ENCODE results near the gene TNFAIP8. TPM values are rescaled to one million over a fixed set of nuclear protein-coding genes. Genes with fewer than 3 reads are reported as not detected.
A peak's percentile ranks its signal among the peaks of the same experiment; 100 is the strongest.

Gene TNFAIP8
- total and polyA plus RNA-seq, 10 of the 15 experiments (the other 5 are each of a cell fraction or from before 2014, with no cell fraction given) = 124 to 324 (median 177) TPM

DNA sequence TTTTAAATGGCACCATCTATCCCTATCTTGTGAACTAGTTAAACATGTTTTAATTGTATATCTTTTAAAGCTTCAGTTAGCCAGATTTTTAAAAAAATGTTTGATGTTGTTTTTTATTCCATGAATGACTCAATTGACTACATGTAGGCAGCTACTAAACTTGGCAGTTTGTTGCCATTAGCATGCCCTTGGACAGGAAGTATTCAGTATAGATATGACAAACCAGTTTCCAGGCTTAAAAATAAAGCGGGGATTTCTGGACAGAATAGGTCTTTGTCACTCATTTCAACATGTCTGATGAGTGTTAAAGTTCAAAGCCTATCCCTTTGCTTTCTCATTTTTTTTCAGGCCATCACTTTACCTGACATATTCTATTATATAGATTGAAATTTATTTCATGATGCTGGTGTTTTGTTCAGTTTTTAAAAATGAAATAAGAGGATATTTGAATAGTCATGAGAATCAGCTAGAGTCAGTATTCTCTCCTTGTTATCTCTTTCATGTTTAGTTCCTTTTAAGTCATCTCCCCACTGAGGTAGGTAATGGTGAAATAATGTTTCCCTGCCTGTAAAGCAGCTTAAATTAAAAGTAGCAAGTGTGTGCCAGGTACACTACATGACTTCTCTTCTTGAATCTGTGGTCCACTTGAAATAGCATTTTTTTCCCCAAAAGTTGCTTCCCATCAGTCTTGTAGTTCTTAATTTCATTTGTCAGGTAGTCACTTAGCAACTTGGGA lies 11.9 kb downstream of the TNFAIP8 start (continued):
- TF ChIP-seq NFXL1 (IDR thresholded peaks at IDR 0.05; ENCODE audit: borderline replicate concordance) = no peak
- TF ChIP-seq, protein P1, sequence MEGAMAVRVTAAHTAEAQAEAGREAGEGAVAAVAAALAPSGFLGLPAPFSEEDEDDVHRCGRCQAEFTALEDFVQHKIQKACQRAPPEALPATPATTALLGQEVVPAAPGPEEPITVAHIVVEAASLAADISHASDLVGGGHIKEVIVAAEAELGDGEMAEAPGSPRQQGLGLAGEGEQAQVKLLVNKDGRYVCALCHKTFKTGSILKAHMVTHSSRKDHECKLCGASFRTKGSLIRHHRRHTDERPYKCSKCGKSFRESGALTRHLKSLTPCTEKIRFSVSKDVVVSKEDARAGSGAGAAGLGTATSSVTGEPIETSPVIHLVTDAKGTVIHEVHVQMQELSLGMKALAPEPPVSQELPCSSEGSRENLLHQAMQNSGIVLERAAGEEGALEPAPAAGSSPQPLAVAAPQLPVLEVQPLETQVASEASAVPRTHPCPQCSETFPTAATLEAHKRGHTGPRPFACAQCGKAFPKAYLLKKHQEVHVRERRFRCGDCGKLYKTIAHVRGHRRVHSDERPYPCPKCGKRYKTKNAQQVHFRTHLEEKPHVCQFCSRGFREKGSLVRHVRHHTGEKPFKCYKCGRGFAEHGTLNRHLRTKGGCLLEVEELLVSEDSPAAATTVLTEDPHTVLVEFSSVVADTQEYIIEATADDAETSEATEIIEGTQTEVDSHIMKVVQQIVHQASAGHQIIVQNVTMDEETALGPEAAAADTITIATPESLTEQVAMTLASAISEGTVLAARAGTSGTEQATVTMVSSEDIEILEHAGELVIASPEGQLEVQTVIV (IDR thresholded peaks at IDR 0.05; ENCODE audit: borderline replicate concordance, partially characterized antibody) = no peak
- TF ChIP-seq ZSCAN29 (IDR thresholded peaks at IDR 0.05) = no peak
- no peak for TF ChIP-seq HCFC1 (IDR thresholded peaks at IDR 0.05; ENCODE audit: low read length)
- TF ChIP-seq MEF2B (IDR thresholded peaks at IDR 0.05; ENCODE audit: partially characterized antibody, poor library complexity, severe bottlenecking) = peak; percentile 93
- peak; percentile 79 for TF ChIP-seq RELA (IDR thresholded peaks at IDR 0.05; ENCODE audit: borderline replicate concordance, partially characterized antibody)
- peak; percentile 84 for TF ChIP-seq JUND (IDR thresholded peaks at IDR 0.05; ENCODE audit: low read depth, low read length)
- no peak for TF ChIP-seq BRCA1 (IDR thresholded peaks at IDR 0.05; ENCODE audit: low read depth, low read length)
- TF ChIP-seq RAD51 (IDR thresholded peaks at IDR 0.05) = no peak; the same call in 1 of the 2 replicates
- TF ChIP-seq, protein P2, sequence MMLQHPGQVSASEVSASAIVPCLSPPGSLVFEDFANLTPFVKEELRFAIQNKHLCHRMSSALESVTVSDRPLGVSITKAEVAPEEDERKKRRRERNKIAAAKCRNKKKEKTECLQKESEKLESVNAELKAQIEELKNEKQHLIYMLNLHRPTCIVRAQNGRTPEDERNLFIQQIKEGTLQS (IDR thresholded peaks at IDR 0.05; ENCODE audit: borderline replicate concordance, extremely low read depth, low read depth, low read length) = no peak
- TF ChIP-seq STAT3 (IDR thresholded peaks at IDR 0.05; ENCODE audit: low read depth, low read length) = peak; percentile 94; the same call in 1 of the 2 replicates
- peak; percentile 67 for TF ChIP-seq PML (IDR thresholded peaks at IDR 0.05; ENCODE audit: low read length)
- TF ChIP-seq FOXM1 (IDR thresholded peaks at IDR 0.05; ENCODE audit: low read depth, low read length) = peak; percentile 99
- TF ChIP-seq NBN (IDR thresholded peaks at IDR 0.05) = 0 out of 2 replicates have a peak, but pooled peaks have one; percentile 11
- TF ChIP-seq, protein P3, sequence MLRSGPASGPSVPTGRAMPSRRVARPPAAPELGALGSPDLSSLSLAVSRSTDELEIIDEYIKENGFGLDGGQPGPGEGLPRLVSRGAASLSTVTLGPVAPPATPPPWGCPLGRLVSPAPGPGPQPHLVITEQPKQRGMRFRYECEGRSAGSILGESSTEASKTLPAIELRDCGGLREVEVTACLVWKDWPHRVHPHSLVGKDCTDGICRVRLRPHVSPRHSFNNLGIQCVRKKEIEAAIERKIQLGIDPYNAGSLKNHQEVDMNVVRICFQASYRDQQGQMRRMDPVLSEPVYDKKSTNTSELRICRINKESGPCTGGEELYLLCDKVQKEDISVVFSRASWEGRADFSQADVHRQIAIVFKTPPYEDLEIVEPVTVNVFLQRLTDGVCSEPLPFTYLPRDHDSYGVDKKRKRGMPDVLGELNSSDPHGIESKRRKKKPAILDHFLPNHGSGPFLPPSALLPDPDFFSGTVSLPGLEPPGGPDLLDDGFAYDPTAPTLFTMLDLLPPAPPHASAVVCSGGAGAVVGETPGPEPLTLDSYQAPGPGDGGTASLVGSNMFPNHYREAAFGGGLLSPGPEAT (IDR thresholded peaks at IDR 0.05; ENCODE audit: low read depth) = peak; percentile 93
- peak; percentile 91 for TF ChIP-seq TCF7 (IDR thresholded peaks at IDR 0.05; ENCODE audit: borderline replicate concordance)
- peak; percentile 35; the same call in 1 of the 2 replicates for TF ChIP-seq SPI1 (IDR thresholded peaks at IDR 0.05; ENCODE audit: borderline replicate concordance, insufficient read depth, low read depth, low read length)
- TF ChIP-seq, protein P4, sequence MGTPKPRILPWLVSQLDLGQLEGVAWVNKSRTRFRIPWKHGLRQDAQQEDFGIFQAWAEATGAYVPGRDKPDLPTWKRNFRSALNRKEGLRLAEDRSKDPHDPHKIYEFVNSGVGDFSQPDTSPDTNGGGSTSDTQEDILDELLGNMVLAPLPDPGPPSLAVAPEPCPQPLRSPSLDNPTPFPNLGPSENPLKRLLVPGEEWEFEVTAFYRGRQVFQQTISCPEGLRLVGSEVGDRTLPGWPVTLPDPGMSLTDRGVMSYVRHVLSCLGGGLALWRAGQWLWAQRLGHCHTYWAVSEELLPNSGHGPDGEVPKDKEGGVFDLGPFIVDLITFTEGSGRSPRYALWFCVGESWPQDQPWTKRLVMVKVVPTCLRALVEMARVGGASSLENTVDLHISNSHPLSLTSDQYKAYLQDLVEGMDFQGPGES (IDR thresholded peaks at IDR 0.05) = no peak
- TF ChIP-seq ESRRA (IDR thresholded peaks at IDR 0.05; ENCODE audit: low read length) = no peak
- peak in 1 of 2 experiments; percentile 73; a peak in 1 of 4 replicates for TF ChIP-seq CEBPB (IDR thresholded peaks at IDR 0.05; ENCODE audit: borderline replicate concordance in 1 of 2, low read depth in 2 of 2, low read length in 2 of 2)
- no peak for TF ChIP-seq CHD1 (IDR thresholded peaks at IDR 0.05; ENCODE audit: low read depth, low read length)
- peak; percentile 92 for TF ChIP-seq CREM (IDR thresholded peaks at IDR 0.05; ENCODE audit: low read depth)
- no peak for TF ChIP-seq STAT1 (conservative IDR thresholded peaks at IDR 0.05)
- no peak for TF ChIP-seq EZH2 (IDR thresholded peaks at IDR 0.05; ENCODE audit: borderline replicate concordance, control insufficient read depth, low read depth, low read length)
- TF ChIP-seq CREB1 (IDR thresholded peaks at IDR 0.05; ENCODE audit: low read depth) = peak; percentile 57

All from GM12878 (cell line).